A549 (cell line): Measurements from ENCODE around the gene NCAM2.

Experiments
- CEBPB ChIP-seq, 2 experiments: fragments of >200 bp in 1 of 2; sonication (Bioruptor Twin) in 1 of 2; formaldehyde crosslinking in 1 of 2; IDR thresholded peaks; 2 replicates each; pipeline ENCODE4 v1.6.1; 2012 to 2016
- HOXA7 ChIP-seq: fragments of 250-450 bp; sonication (Bioruptor Pico); IDR thresholded peaks from 2 replicates; pipeline ENCODE4 v1.5.0; 2020; ENCODE audit warnings: mild to moderate bottlenecking, moderate library complexity
- POLR2A ChIP-seq: IDR thresholded peaks from 2 replicates; pipeline ENCODE4 v1.6.1; 2012; ENCODE audit warnings: mild to moderate bottlenecking, low read length
- RFX5 ChIP-seq: fragments of 450-650 bp; IDR thresholded peaks from 2 replicates; pipeline ENCODE4 v1.7.1; 2014; ENCODE audit warnings: antibody characterized with exemption, mild to moderate bottlenecking, moderate library complexity
- TF ChIP-seq, protein P1 (sequence below): IDR thresholded peaks from 2 replicates; pipeline ENCODE4 v1.6.1; 2012; ENCODE audit warnings: low read depth, borderline replicate concordance
- TF ChIP-seq, protein P2 (sequence below): fragments of >200 bp; sonication (Bioruptor Twin); formaldehyde crosslinking; IDR thresholded peaks from 3 replicates; pipeline ENCODE4 v1.5.1; 2016

DNA sequence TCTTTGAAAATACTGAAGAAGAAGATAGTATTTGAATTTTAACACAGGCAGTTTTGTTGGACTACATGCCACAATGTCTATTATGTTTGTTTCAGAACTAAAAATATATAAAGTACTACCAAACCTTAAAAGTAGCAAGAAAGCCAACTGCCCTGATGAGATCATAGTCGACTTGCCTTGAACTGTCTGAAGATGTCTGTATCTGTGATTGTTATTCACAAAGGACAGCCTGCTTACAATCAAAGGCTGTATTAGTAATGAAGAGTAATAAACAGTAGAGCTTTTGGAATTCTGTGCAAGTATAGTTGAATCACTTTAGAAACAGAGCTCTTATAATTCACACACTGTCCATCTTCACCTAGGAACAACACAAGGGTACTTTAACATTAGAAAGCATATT lies 228.3 kb downstream of the NCAM2 start:
- TF ChIP-seq RFX5 (no peak), POLR2A (no peak), CEBPB (IDR thresholded peaks at IDR 0.05) (no peak), HOXA7 (no peak)
- TF ChIP-seq, protein P1, sequence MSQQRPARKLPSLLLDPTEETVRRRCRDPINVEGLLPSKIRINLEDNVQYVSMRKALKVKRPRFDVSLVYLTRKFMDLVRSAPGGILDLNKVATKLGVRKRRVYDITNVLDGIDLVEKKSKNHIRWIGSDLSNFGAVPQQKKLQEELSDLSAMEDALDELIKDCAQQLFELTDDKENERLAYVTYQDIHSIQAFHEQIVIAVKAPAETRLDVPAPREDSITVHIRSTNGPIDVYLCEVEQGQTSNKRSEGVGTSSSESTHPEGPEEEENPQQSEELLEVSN, result no peak
- TF ChIP-seq, protein P2, sequence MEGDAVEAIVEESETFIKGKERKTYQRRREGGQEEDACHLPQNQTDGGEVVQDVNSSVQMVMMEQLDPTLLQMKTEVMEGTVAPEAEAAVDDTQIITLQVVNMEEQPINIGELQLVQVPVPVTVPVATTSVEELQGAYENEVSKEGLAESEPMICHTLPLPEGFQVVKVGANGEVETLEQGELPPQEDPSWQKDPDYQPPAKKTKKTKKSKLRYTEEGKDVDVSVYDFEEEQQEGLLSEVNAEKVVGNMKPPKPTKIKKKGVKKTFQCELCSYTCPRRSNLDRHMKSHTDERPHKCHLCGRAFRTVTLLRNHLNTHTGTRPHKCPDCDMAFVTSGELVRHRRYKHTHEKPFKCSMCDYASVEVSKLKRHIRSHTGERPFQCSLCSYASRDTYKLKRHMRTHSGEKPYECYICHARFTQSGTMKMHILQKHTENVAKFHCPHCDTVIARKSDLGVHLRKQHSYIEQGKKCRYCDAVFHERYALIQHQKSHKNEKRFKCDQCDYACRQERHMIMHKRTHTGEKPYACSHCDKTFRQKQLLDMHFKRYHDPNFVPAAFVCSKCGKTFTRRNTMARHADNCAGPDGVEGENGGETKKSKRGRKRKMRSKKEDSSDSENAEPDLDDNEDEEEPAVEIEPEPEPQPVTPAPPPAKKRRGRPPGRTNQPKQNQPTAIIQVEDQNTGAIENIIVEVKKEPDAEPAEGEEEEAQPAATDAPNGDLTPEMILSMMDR, result no peak
